Right lobe of liver (tissue), 6 donors: ENCODE results near the gene CCDC33. TPM values are rescaled to one million over a fixed set of nuclear protein-coding genes. Genes with fewer than 3 reads are reported as not detected.

ENCODE experiments used
- ATAC-seq, 4 donors: fragments of 200-7000 bp; cut with Tn5 transposase; one replicate each; pipeline ENCODE4 v1.9.1; 2020; ENCODE audit warnings: mild to moderate bottlenecking in 4 of 4, moderate library complexity in 4 of 4
- DNase-seq, 3 donors: peaks; one replicate each; pipeline ENCODE4 v3.0.0-alpha.2; 2020
- H3K27ac ChIP-seq, 3 donors: fragments of 200-600 bp; one replicate each; pipeline ENCODE4 v1.8.0; 2022
- H3K27me3 ChIP-seq, 2 donors: fragments of 200-600 bp; one replicate each; pipeline ENCODE4 v1.8.0; 2022
- H3K36me3 ChIP-seq, 4 donors: fragments of 200-600 bp; sonication (generic) in 1 of 4; one replicate each; pipeline versions ENCODE4 v1.5.1 to v1.8.0; 2017 to 2022; ENCODE audit warnings: control low read depth in 1 of 4
- H3K4me1 ChIP-seq, 4 donors: fragments of 200-600 bp; sonication (generic) in 1 of 4; one replicate each; pipeline versions ENCODE4 v1.5.1 to v1.8.0; 2017 to 2022; ENCODE audit warnings: control low read depth in 1 of 4
- H3K4me3 ChIP-seq, 3 donors: fragments of 200-600 bp; one replicate each; pipeline ENCODE4 v1.8.0; 2022
- H3K9me3 ChIP-seq, 4 donors: fragments of 200-600 bp; sonication (generic) in 1 of 4; one replicate each; pipeline versions ENCODE4 v1.5.1 to v1.8.0; 2017 to 2022; ENCODE audit warnings: control low read depth in 1 of 4
- POLR2A ChIP-seq: fragments of 450-650 bp; IDR thresholded peaks from one replicate; pipeline ENCODE4 v1.6.1; 2017; ENCODE audit warnings: antibody characterized with exemption, mild to moderate bottlenecking
- WGBS: methylation state at CpG from one replicate; pipeline ENCODE4 v1.1.6; 2018; ENCODE audit warnings: low coverage, low lambda C conversion rate; ENCODE audit not compliant: insufficient coverage; ENCODE audit errors: missing lambda C conversion rate; 5-methylcytosine and 5-hydroxymethylcytosine counted together
- intact Hi-C, 2 donors: fragments of 100-400 bp; cut with DNase I; formaldehyde crosslinking; loops; one replicate each; pipeline versions ENCODE4 v1.11.2 to v1.14.1; 2022
- total RNA-seq, 6 experiments: library from RNA; depleted of rRNA in 2 of 6; stranded (reverse); fragments of >200 nt in 2 of 6; fragmentation: NEBNext Ultra II Directional in 3 of 6; extraction: Animal tissue kit (Norgen Biotek cat#: 25700) in 3 of 6; gene quantifications; one replicate each; pipeline versions ENCODE4 v1.1.0 to v1.2.4, GENCODE V29; 2016 to 2023
- TF ChIP-seq, protein P1 (sequence below), 4 donors: fragments of 200-600 bp in 3 of 4; fragments of 450-650 bp in 1 of 4; IDR thresholded peaks; one replicate each; pipeline versions ENCODE4 v1.5.1 to v1.8.0; 2016 to 2022; ENCODE audit warnings: antibody characterized with exemption in 4 of 4, mild to moderate bottlenecking in 2 of 4
- donor health status: DM: no; HTN: yes; CAD: no.
- donor health status: DM: no; HTN: no; CAD: no.
- donor health status: DM: no; HTN: no; CAD: no.
- donor health status: DM: no; HTN: yes; CAD: no.
- donor health status: DM: no; HTN: yes; CAD: no.

Gene CCDC33
- total RNA-seq, 6 experiments from 2014 or later: not detected

DNA sequence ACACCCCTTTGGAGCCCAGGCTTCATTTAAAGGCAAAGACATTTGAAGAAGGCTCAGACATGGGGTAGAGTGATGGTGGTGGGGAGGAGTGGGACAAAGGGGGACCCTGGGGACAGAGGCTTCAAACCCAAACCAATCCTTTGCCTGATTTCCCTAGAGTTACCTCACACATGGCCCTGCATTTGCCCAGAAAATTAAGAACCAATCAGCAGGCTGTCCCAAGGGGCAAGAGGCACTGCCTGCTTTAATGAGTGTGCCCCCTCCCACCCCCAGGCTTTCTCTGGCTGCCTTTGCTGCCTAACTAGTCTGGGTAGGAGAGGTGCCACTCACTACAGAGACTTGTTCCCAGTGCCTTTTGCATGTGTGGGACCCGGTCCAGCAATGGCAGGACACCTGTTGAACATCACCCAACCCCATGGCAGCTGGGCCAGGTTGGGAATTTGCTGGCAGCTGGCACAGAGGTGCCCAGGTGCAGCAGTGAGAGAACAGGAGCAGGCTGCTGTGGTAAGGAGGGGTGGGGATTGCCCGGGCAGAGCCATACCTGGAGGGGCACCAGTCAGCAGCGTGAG lies 38.4 kb downstream of the CCDC33 start:
- TF ChIP-seq POLR2A: no peak
- Histone ChIP-seq H3K27me3 (no peaks in the 10 kb centered on the region), H3K27ac (no peak overlapping the region), H3K4me1 (no peaks in the 10 kb centered on the region), H3K4me3 (no peak overlapping the region), H3K36me3 (no peaks in the 10 kb centered on the region), H3K9me3 (no peaks in the 10 kb centered on the region)
- ATAC-seq: no peak
- intact Hi-C loops: no loop called here
- DNase-seq: no peak
- no CpG with 5 or more reads among the region's 3 CpGs for WGBS

DNA sequence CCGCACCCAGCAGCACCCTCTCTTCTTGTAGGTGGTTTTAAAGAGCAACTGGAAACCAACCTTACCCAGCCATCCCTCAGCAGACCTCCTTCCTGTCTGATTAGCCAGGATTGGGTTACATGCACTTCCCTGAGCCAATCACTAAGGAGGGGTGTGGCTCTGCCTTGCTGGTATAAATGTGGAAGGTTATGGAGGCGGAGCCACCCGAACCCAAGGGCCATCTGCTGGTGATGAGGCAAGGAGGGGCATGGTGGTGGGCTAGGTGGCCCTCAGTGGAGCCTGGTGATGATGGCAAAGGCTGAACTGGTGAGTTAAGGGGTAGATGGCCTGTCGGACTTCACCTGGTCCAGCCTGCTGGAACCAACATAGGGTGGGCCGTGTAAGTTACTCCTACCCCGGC lies 39.8 kb downstream of the CCDC33 start:
- Histone ChIP-seq H3K27me3 (no peaks in the 10 kb centered on the region), H3K27ac (no peak overlapping the region), H3K4me1 (no peaks in the 10 kb centered on the region), H3K36me3 (no peaks in the 10 kb centered on the region), H3K4me3 (no peak overlapping the region), H3K9me3 (no peaks in the 10 kb centered on the region)
- TF ChIP-seq, protein P1, sequence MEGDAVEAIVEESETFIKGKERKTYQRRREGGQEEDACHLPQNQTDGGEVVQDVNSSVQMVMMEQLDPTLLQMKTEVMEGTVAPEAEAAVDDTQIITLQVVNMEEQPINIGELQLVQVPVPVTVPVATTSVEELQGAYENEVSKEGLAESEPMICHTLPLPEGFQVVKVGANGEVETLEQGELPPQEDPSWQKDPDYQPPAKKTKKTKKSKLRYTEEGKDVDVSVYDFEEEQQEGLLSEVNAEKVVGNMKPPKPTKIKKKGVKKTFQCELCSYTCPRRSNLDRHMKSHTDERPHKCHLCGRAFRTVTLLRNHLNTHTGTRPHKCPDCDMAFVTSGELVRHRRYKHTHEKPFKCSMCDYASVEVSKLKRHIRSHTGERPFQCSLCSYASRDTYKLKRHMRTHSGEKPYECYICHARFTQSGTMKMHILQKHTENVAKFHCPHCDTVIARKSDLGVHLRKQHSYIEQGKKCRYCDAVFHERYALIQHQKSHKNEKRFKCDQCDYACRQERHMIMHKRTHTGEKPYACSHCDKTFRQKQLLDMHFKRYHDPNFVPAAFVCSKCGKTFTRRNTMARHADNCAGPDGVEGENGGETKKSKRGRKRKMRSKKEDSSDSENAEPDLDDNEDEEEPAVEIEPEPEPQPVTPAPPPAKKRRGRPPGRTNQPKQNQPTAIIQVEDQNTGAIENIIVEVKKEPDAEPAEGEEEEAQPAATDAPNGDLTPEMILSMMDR (IDR thresholded peaks at IDR 0.05): no peak
- no peak for TF ChIP-seq POLR2A
- 57% methylated on average over 2 of the region's 6 CpGs for WGBS
- intact Hi-C loops: no loop called here
- DNase-seq (no peak), ATAC-seq (no peak)

DNA sequence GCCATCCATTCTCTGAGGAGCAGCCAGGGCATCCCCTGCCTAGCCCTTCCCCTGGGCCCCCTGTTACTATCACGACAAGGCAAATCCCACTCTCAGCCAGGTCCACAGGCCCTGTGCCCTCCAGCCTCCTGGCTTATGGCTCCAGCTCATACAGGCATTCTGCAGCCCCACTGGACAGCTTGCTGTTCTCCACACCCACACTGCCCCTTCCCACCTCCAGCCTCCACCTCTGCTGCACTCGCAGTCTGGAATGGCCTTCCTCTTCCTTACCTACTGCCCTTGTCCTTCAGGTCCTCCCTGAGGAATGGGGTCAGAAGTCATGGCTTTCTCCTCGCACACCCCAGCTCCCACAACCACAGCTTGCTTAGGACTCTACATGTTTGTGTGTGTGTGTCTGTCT lies 40.4 kb downstream of the CCDC33 start:
- no CpG with 5 or more reads among the region's 3 CpGs for WGBS
- Histone ChIP-seq H3K36me3 (no peaks in the 10 kb centered on the region), H3K4me1 (no peaks in the 10 kb centered on the region), H3K27me3 (no peaks in the 10 kb centered on the region), H3K4me3 (no peak overlapping the region), H3K27ac (no peak overlapping the region), H3K9me3 (no peaks in the 10 kb centered on the region)
- no peak for TF ChIP-seq POLR2A
- TF ChIP-seq, protein P1 (IDR thresholded peaks at IDR 0.05): no peak
- ATAC-seq (no peak), DNase-seq (no peak)
- intact Hi-C loops: no loop called here

DNA sequence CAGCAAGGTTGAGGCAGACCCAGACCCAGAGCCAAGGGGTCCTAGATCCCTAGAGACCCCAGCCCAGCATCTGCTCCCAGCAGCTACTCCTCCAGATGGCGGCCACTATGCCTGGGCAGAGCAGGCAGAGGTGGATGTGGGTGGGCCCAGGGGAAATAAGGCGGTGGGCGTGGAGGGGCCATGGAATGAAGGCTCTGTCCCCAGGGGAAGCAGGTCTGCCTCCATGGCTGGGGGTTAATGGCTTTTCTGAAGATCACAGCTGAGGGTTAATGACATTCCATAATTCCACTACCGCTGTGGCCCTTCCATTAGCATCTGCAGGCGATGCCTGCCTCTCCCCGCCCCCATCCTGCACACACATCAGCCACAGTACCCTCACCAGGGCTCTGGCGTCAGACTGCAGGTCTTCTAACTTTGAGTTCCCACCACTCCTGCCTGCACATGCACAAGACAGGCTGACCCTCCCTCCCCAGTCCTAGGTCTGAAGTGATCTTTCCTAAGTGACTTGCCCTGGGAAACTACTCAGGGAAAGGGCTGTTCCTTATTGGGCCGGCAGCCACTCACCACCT lies 41.2 kb downstream of the CCDC33 start:
- H3K27me3 ChIP-seq: no peaks in the 10 kb centered on the region
- no peaks in the 10 kb centered on the region for H3K4me1 ChIP-seq
- 63% methylated on average over 4 of the region's 8 CpGs for WGBS
- H3K4me3 ChIP-seq: no peak overlapping the region
- ATAC-seq (no peak), DNase-seq (no peak)
- no peaks in the 10 kb centered on the region for H3K9me3 ChIP-seq
- H3K36me3 ChIP-seq: no peaks in the 10 kb centered on the region
- intact Hi-C loops: no loop called here
- TF ChIP-seq, protein P1 (IDR thresholded peaks at IDR 0.05): no peak
- no peak for TF ChIP-seq POLR2A
- H3K27ac ChIP-seq: no peak overlapping the region

DNA sequence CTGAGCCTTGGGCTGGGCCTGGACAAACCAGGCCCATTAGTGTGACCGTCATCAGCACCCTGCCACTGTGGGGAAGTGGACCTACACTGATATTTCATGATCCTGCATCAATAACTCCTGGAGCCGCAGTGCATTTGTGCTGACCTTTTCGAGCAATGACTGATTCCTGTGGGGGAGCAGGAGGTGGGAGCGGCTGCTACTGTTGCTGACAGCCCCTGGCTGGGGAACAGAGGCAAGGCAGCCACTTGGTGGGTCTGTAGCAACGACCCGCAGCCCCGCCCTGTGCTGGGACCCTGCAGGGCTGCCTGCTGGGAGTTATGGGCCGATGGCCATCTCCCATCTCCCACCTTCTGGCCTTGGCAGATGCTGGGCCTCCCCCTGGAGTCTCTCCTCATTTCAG lies 42.1 kb downstream of the CCDC33 start:
- ATAC-seq (no peak), DNase-seq (no peak)
- no peaks in the 10 kb centered on the region for H3K9me3 ChIP-seq
- no peak overlapping the region for H3K4me3 ChIP-seq
- intact Hi-C loops: no loop called here
- H3K4me1 ChIP-seq: no peaks in the 10 kb centered on the region
- 73% methylated on average over 2 of the region's 8 CpGs for WGBS
- H3K27me3 ChIP-seq: no peaks in the 10 kb centered on the region
- no peaks in the 10 kb centered on the region for H3K36me3 ChIP-seq
- no peak for TF ChIP-seq POLR2A
- TF ChIP-seq, protein P1 (IDR thresholded peaks at IDR 0.05): no peak
- H3K27ac ChIP-seq: no peak overlapping the region
